ENCODE measurements around the gene POFUT1. TPM values are rescaled to one million over a fixed set of nuclear protein-coding genes. Genes with fewer than 3 reads are reported as not detected.

POFUT1 gene
- total and polyA plus RNA-seq, 9 of the 15 experiments (the other 6 are each of a cell fraction or from before 2014, with no cell fraction given), result 3.5 to 44.7 (median 23.5) TPM

DNA sequence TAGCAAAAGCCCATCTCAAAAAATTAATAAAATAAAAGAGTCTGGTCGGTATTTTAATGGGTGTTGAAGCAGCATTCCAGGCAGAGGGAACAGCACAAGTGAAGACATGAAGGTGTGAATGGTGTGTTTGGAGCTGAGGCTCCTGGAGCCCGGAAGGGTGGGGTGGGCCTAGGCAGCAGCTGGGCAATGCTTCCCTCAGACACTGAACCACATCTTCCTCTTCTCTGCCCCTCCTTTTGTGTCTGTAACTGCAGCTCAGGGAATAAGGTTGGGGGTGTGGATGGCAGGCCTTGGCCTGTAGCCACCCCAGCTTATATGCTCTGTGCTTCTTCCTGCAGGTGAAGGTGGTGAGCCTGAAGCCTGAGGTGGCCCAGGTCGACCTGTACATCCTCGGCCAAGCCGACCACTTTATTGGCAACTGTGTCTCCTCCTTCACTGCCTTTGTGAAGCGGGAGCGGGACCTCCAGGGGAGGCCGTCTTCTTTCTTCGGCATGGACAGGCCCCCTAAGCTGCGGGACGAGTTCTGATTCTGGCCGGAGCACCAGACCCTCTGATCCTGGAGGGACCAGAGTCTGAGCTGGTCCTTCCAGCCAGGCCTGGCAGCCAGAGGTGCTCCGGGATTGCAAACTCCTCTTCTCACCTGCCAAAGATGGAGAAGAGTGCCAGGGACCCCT lies 26.6 kb downstream of the POFUT1 start:
- POLR2A ChIA-PET, result interaction anchor here (0.8 to 1.0 kb wide), 2 partner anchors 9 to 25 kb away, joined by 3 read pairs; no protein-coding TSS in a partner anchor
- peaks cover 3% of the 10 kb centered on the region for H3K9me1 ChIP-seq (ENCODE audit: control insufficient read depth, insufficient read depth, low read length)
- peaks cover 4% of the 10 kb centered on the region; the same call in 1 of the 2 replicates for H4K20me1 ChIP-seq (replicated peaks; ENCODE audit: control insufficient read depth, insufficient read depth, low read length)
- H2AFZ ChIP-seq (ENCODE audit: low read depth, low read length), result no peak overlapping the region
- no peak overlapping the region for H3K9ac ChIP-seq (ENCODE audit: insufficient read depth in 1 of 2, low read depth in 2 of 2, low read length in 2 of 2)
- no peak for DNase-seq (ENCODE audit: extremely low read depth in 1 of 4, low spot score in 3 of 4)
- H3K4me1 ChIP-seq (replicated peaks in 1 of 2; ENCODE audit: control insufficient read depth in 2 of 2, insufficient read depth in 2 of 2, low read length in 2 of 2), result no peaks in the 10 kb centered on the region
- BruUV-seq (replicated peaks), result no TSS peak
- TF ChIP-seq ZZZ3 (IDR thresholded peaks at IDR 0.05) (no peak), ZBTB1 (CRISPR knock-in tag; IDR thresholded peaks at IDR 0.05; ENCODE audit: borderline replicate concordance, low read depth) (no peak), CHD4 (IDR thresholded peaks at IDR 0.05; ENCODE audit: insufficient read depth, insufficient replicate concordance, low read depth, low read length, poor library complexity, severe bottlenecking) (no peak), SIRT6 (IDR thresholded peaks at IDR 0.05; ENCODE audit: low read depth, low read length) (no peak), RBM34 (IDR thresholded peaks at IDR 0.05; ENCODE audit: borderline replicate concordance, insufficient read depth, low read length) (no peak), GATAD2B (IDR thresholded peaks at IDR 0.05; ENCODE audit: borderline replicate concordance) (no peak)
- intact Hi-C loops (cut with micrococcal nuclease), result no loop called here
- H3K36me3 ChIP-seq (ENCODE audit: control insufficient read depth, insufficient read depth, low read length), result peaks cover 67% of the 10 kb centered on the region
- H3K27ac ChIP-seq (ENCODE audit: extremely low read depth, low read depth, low read length), result no peak overlapping the region
- no peak overlapping the region for H3K4me2 ChIP-seq (ENCODE audit: insufficient read depth, low read length)
- ATAC-seq, result no peak
- H3K27me3 ChIP-seq (ENCODE audit: control insufficient read depth in 2 of 2, insufficient read depth in 2 of 2, low read length in 2 of 2), result no peaks in the 10 kb centered on the region
- no peak for FAIRE-seq
- no peaks in the 10 kb centered on the region for H3K9me3 ChIP-seq (replicated peaks; ENCODE audit: control insufficient read depth, insufficient read depth, low read depth, low read length)
- 90% methylated on average over 10 of the region's 13 CpGs for WGBS (ENCODE audit: insufficient coverage, low coverage, missing lambda C conversion rate)
- CTCF ChIA-PET (ENCODE audit: low intra/inter-chr PET ratio), result no interaction called here
- H3K4me3 ChIP-seq, result no peak overlapping the region
- no peaks in the 10 kb centered on the region for H3K79me2 ChIP-seq (ENCODE audit: control insufficient read depth, insufficient read depth, low read length)
- in situ Hi-C loops (cut with MboI), result no loop called here

Data from K562 (cell line).